GM12801 (cell line): ENCODE data around the gene THRA.

ENCODE experiments used
- TF ChIP-seq, protein P1 (sequence below): IDR thresholded peaks from one replicate; pipeline ENCODE4 v1.5.1; 2011; ENCODE audit warnings: control low read depth; ENCODE audit not compliant: insufficient read length; ENCODE audit errors: extremely low read depth

The THRA gene

DNA sequence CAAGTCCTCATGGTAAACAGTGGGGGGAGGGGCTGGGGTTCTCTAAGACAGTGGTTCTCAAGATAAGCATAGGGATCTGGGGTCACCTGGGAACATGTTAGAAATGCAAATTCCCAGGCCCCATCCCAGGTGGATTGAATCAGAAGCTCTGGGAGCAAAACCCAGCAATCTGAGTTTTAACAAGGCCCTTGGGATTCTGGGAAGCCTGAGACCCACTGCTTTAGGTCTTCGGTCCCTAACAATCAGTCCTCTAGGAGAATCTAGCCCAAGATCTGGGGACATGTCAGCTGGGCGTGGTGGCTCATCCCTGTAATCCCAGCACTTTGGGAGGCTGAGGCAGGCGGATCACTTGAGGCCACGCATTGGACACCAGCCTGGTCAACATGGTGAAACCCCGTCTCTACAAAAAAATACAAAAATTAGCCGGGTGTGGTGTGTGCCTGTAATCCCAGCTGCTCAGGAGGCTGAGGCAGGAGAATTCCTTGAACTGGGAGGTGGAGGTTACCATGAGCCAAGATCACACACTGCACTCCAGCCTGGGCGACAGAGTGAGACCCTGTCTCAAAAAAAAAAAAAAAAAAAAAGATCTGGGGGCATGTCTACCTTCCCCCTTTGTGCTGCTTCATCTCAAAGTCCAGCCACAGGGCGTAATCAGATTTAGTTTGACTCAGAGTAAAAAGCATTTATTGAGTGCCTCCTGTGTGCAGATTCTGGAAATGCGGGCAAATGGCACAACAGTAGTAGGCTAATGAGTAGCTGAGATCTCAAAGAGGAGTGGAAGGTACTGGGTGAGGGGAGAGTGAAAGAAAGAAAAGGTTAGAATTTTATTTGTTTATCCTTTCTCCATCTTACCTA lies 46.4 kb downstream of the THRA start:
- TF ChIP-seq, protein P1, sequence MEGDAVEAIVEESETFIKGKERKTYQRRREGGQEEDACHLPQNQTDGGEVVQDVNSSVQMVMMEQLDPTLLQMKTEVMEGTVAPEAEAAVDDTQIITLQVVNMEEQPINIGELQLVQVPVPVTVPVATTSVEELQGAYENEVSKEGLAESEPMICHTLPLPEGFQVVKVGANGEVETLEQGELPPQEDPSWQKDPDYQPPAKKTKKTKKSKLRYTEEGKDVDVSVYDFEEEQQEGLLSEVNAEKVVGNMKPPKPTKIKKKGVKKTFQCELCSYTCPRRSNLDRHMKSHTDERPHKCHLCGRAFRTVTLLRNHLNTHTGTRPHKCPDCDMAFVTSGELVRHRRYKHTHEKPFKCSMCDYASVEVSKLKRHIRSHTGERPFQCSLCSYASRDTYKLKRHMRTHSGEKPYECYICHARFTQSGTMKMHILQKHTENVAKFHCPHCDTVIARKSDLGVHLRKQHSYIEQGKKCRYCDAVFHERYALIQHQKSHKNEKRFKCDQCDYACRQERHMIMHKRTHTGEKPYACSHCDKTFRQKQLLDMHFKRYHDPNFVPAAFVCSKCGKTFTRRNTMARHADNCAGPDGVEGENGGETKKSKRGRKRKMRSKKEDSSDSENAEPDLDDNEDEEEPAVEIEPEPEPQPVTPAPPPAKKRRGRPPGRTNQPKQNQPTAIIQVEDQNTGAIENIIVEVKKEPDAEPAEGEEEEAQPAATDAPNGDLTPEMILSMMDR = no peak

DNA sequence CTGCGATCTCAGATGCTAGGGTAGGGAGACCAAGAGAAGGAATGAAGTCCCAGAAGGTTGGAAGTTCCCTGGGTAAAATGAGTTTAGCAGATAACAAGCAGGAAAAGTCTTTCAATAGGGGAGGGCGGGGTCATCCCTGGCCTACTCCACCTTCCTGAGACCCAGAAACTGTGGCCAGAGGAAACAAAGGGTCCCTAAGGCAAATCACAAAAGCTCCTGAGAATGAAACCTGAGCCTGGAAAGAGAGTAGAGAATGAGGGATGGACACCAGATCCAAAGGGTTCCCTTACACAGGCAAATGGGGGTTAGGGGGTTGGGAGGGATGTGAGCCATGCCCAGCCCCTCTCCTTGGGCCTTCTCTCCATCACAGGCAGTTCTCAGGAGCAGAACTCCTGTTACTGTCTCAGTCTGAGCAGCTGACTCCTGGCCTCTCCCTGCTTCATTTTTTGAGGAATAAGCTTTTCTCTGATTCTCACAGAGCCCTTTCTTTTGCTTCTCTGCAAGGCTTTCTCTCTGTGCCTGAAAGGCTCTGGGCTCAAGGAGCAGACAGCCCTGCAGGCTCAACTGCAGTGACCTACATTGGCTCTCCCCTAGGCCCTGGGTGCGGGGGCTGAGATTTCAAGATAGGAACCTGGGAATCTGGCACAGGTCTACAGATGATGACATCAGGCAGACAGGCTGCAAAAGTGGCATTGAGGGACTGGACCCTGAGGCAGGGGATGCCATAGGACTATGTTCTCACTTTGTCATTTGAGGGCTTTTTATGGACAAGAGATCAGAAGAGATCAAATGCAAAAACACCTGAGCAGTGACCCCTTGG lies 47.5 kb downstream of the THRA start:
- TF ChIP-seq, protein P1 = no peak

DNA sequence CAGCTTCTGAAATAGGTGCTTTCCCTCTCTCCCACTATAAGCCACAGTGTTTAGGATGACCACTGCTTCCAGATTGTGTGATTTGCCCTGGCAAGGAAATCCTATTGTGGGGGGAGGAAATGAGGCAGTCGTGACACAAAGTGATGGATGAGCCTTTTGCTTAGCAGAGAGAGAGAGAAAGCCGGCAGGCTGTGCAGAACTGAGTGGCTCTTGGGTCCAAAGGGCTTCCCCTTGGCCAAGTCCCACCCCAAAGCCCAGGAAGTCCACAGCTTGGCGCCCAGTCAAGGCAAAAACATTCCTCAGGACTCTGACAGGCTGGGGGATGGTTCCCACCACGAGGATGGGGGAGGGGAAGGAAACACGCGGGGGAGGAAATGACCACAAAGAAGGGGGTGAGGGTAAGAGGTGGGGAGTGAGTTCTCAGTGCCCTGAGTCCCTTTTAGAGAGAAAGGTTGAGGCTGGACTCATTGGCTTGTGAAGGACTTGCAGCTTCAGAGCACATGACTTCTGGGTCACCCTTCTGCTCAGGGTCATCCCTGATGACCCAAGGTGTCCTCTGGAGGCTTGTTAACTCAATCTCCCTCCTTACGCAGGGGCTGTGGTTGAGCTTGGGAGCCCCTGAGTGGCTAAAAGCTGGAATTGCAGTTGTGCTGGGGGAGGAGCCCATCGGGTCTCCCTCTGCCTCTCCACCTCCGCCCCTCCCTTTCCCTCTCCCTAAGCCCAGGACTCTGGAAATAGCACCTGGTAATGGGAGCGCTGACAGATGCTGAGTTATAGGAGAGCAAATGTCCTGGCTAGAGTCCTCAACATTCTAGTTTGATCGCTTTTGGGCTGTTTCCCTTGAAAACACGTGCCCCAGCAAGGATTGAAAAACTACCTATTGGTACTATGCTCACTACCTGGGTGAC lies 48.7 kb downstream of the THRA start:
- TF ChIP-seq, protein P1 = no peak

DNA sequence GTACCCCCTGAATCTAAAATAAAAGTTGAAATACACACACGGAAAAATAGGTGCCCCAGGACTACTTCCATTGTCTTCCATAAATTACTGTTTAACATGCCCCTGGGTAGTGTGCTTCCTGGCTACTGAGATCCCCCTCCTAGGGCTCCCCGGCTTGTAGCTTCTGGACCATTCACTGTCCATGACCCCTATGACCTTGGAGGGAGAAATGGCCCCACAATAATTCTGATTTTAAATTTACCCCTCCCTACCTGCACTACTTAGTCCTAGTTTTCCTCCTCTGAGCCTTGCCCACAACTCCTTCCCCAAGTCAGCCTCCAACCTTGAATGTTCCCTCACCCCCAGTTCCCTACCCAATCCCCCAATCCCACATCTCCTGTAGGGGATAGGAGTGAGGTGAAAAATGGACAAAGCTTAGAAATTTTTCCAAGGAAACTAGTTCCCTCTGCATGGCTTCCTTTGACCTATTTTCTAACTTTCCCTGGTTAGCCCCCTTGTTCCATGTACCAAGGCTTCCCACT lies 49.5 kb downstream of the THRA start:
- TF ChIP-seq, protein P1 = no peak

DNA sequence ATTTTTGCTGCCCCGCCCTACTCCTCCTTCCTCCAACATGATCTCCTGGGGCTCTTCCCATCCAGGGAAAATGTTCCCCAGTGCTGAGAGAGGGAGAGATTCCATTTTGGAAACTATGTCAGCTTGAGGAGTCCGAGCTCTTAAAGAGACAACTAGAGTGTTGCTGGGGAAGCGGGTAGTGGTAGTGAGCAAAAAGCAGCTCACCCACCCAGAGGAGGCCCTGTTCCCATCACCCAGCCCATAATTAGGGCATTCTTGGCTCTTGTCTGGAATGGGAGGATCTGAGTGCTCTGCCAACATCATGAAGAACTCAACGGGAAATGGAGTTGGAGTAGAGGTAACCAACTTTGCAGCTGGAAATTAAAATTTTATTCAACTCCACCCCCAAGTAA lies 49.9 kb downstream of the THRA start:
- TF ChIP-seq, protein P1 = no peak

DNA sequence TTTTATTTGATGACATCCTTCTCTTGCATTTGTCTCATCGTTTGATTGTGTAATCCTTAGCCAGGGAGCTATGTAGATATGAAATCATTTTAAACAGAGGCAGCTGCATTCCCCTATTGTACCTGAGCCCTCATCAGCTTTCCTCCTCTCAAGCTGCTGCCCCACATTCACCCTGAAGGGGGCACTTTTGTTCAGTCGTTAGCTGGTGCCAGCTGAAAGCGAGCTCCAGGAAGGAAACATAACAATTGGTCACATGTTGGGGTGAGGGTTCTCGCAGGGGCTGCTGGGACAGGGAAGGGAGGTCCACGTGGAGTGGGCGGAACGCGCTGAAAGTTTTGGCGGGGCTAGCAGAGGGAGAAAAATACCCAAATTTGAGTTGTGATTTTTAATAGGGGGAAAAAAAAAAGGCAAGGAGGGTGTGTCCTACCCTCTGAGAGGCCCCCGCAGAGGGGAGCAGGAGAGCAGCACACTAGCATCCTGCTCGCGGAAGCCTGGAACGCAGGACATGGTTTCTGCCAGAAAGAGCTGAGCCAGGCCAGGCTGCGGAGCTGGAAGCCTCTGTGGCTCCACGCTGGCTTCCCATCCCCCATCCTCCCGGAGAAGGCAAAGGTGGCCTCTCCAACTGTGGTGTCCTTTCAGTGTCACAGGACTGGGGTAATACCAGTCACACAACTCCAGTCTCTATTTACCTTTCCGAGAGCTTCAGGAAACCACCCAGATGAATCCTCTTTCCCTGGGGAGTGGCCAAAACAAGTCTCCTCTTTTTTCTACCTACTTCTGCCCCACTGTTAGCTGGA lies 50.5 kb downstream of the THRA start:
- TF ChIP-seq, protein P1 = no peak
